Suprapubic skin (tissue), 4 donors: Measurements from ENCODE around the gene TRIM24.

Experiments used
- CTCF ChIP-seq, 2 donors: fragments of 200-600 bp in 1 of 2; fragments of 450-650 bp in 1 of 2; sonication (generic) in 1 of 2; IDR thresholded peaks; one replicate each; pipeline ENCODE4 v1.5.1; 2016 to 2019; ENCODE audit warnings: antibody characterized with exemption in 2 of 2, mild to moderate bottlenecking in 1 of 2, moderate library complexity in 1 of 2
- EP300 ChIP-seq: sonication (generic); formaldehyde crosslinking; IDR thresholded peaks from one replicate; pipeline ENCODE4 v1.6.1; 2017; ENCODE audit warnings: antibody characterized with exemption
- POLR2AphosphoS5 ChIP-seq, 3 donors: sonication (generic); formaldehyde crosslinking; IDR thresholded peaks; one replicate each; pipeline ENCODE4 v1.6.1; 2017; ENCODE audit warnings: antibody characterized with exemption in 3 of 3

- TF ChIP-seq CTCF (IDR thresholded peaks at IDR 0.05) (no peak), EP300 (no peak), POLR2AphosphoS5 (IDR thresholded peaks at IDR 0.05) (no peak)
Measured at GRCh38 chr7:138585283-138585993, 125.4 kb downstream of the TRIM24 start.
